ENCODE measurements around the gene HSPA14. TPM values are rescaled to one million over a fixed set of nuclear protein-coding genes. Genes with fewer than 3 reads are reported as not detected.

Gene HSPA14
- total RNA-seq, 1 donor from 2014 or later = 10.0 TPM

- Histone ChIP-seq H3K27ac (no peak overlapping the region), H3K9me3 (no peaks in the 10 kb centered on the region), H3K4me3 (no peak overlapping the region), H3K36me3 (peaks cover 22% of the 10 kb centered on the region), H3K27me3 (no peaks in the 10 kb centered on the region), H3K4me1 (peaks cover 8% of the 10 kb centered on the region)
- TF ChIP-seq, protein P1, sequence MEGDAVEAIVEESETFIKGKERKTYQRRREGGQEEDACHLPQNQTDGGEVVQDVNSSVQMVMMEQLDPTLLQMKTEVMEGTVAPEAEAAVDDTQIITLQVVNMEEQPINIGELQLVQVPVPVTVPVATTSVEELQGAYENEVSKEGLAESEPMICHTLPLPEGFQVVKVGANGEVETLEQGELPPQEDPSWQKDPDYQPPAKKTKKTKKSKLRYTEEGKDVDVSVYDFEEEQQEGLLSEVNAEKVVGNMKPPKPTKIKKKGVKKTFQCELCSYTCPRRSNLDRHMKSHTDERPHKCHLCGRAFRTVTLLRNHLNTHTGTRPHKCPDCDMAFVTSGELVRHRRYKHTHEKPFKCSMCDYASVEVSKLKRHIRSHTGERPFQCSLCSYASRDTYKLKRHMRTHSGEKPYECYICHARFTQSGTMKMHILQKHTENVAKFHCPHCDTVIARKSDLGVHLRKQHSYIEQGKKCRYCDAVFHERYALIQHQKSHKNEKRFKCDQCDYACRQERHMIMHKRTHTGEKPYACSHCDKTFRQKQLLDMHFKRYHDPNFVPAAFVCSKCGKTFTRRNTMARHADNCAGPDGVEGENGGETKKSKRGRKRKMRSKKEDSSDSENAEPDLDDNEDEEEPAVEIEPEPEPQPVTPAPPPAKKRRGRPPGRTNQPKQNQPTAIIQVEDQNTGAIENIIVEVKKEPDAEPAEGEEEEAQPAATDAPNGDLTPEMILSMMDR (IDR thresholded peaks at IDR 0.05) = no peak
- intact Hi-C loops (cut with DNase I) = no loop called here
- no peak for ATAC-seq
- DNase-seq = no peak
Observed at GRCh38 chr10:14873090-14873760, 35.1 kb downstream of the HSPA14 start.

GRCh38 chr10:14875941-14876340, 37.8 kb downstream of the HSPA14 start:
- no peaks in the 10 kb centered on the region for H3K36me3 ChIP-seq
- no peak overlapping the region for H3K4me3 ChIP-seq
- peaks cover 14% of the 10 kb centered on the region for H3K4me1 ChIP-seq
- TF ChIP-seq, protein P1 (IDR thresholded peaks at IDR 0.05) = no peak
- no peak overlapping the region for H3K27ac ChIP-seq
- ATAC-seq = no peak
- H3K27me3 ChIP-seq = no peaks in the 10 kb centered on the region
- no peak for DNase-seq
- H3K9me3 ChIP-seq = no peaks in the 10 kb centered on the region
- intact Hi-C loops (cut with DNase I) = no loop called here

GRCh38 chr10:14876764-14877163, 38.7 kb downstream of the HSPA14 start:
- no peak overlapping the region for H3K27ac ChIP-seq
- intact Hi-C loops (cut with DNase I) = no loop called here
- ATAC-seq = no peak
- no peaks in the 10 kb centered on the region for H3K27me3 ChIP-seq
- no peaks in the 10 kb centered on the region for H3K9me3 ChIP-seq
- peaks cover 14% of the 10 kb centered on the region for H3K4me1 ChIP-seq
- H3K4me3 ChIP-seq = no peak overlapping the region
- DNase-seq = no peak
- TF ChIP-seq, protein P1 (IDR thresholded peaks at IDR 0.05) = no peak
- H3K36me3 ChIP-seq = no peaks in the 10 kb centered on the region

- Histone ChIP-seq H3K4me1 (peaks cover 14% of the 10 kb centered on the region), H3K36me3 (no peaks in the 10 kb centered on the region), H3K4me3 (peak within 1 kb of the TSS; percentile 93), H3K27ac (peak within 1 kb of the TSS; percentile 94), H3K27me3 (no peaks in the 10 kb centered on the region), H3K9me3 (no peaks in the 10 kb centered on the region)
- ATAC-seq (peak; percentile 97), DNase-seq (peak; percentile 98)
- intact Hi-C loops (cut with DNase I) = no loop called here
- TF ChIP-seq, protein P1 (IDR thresholded peaks at IDR 0.05) = no peak
Observed at GRCh38 chr10:14878266-14879123, 40.4 kb downstream of the HSPA14 start, which contains the start of gene SUV39H2. Gene SUV39H2 (plus strand): TSS chr10:14878866. CDS start chr10:14878889, 23 bp downstream.

- H3K4me1 ChIP-seq = peaks cover 14% of the 10 kb centered on the region
- intact Hi-C loops (cut with DNase I) = no loop called here
- H3K27me3 ChIP-seq = no peaks in the 10 kb centered on the region
- TF ChIP-seq, protein P1 (IDR thresholded peaks at IDR 0.05) = no peak
- H3K27ac ChIP-seq = peak overlapping the region; percentile 70
- no peak for ATAC-seq
- no peaks in the 10 kb centered on the region for H3K36me3 ChIP-seq
- H3K9me3 ChIP-seq = no peaks in the 10 kb centered on the region
- H3K4me3 ChIP-seq = peak overlapping the region; percentile 93
- DNase-seq = no peak
Observed at GRCh38 chr10:14879124-14879927, 41.2 kb downstream of the HSPA14 start.

Measured in upper lobe of right lung (tissue), 1 donor.